Breast epithelium (tissue), 3 donors: ENCODE measurements around the gene SLC39A3.

ENCODE experiments used
- CTCF ChIP-seq, 3 donors: fragments of 450-650 bp; IDR thresholded peaks; one replicate each; pipeline ENCODE4 v1.5.1; 2016 to 2017; ENCODE audit warnings: antibody characterized with exemption in 3 of 3, mild to moderate bottlenecking in 3 of 3, moderate library complexity in 3 of 3
- POLR2A ChIP-seq: fragments of 450-650 bp; IDR thresholded peaks from one replicate; pipeline ENCODE4 v1.6.1; 2016; ENCODE audit warnings: antibody characterized with exemption, mild to moderate bottlenecking, moderate library complexity
- POLR2AphosphoS5 ChIP-seq, 3 donors: sonication (generic); formaldehyde crosslinking; IDR thresholded peaks; one replicate each; pipeline ENCODE4 v1.6.1; 2017; ENCODE audit warnings: antibody characterized with exemption in 3 of 3

- TF ChIP-seq CTCF (IDR thresholded peaks at IDR 0.05) (no peak), POLR2A (no peak), POLR2AphosphoS5 (IDR thresholded peaks at IDR 0.05) (no peak)
Measured at GRCh38 chr19:2726160-2726855, 13.5 kb downstream of the SLC39A3 start.
